ENCODE measurements around the gene ENO1.

ENO1 gene

DNA sequence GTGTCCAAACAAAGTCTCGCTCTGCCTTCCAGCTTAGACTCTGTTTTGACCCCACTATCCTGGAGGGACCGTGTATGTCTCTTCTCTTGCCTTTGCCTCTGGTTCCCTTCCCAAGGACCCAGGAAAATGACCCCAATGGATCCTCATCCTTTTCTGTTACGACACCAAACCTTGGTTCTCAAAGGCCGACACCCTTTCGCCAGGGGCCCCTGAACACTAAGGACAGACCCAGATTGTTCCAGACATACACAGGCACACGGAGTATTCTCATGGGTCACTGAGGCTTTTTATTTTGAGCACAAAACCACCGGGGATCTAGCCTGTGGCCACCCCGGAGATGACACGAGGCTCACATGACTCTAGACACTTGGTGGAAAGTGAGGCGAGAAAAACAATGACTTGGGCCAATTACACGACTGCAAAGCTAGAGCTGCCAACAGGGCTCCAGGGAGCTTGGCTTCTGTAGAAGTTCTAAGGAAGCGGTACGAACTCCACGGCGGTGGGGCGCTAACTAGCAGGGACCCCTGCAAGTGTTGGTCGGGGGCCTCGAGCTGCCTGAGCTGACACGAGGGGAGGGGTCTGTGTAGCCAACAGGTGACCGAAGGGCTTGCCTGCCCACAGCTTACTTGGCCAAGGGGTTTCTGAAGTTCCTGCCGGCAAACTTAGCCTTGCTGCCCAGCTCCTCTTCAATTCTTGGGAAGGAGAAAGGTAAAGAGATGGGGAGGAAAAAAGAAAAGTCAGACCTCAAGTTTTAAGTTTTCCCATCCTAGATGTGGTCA lies 17.6 kb downstream of the ENO1 start:
- no peak overlapping the region for H3K4me3 ChIP-seq (ENCODE audit: low read depth, low read length)
- TF ChIP-seq, protein P1, sequence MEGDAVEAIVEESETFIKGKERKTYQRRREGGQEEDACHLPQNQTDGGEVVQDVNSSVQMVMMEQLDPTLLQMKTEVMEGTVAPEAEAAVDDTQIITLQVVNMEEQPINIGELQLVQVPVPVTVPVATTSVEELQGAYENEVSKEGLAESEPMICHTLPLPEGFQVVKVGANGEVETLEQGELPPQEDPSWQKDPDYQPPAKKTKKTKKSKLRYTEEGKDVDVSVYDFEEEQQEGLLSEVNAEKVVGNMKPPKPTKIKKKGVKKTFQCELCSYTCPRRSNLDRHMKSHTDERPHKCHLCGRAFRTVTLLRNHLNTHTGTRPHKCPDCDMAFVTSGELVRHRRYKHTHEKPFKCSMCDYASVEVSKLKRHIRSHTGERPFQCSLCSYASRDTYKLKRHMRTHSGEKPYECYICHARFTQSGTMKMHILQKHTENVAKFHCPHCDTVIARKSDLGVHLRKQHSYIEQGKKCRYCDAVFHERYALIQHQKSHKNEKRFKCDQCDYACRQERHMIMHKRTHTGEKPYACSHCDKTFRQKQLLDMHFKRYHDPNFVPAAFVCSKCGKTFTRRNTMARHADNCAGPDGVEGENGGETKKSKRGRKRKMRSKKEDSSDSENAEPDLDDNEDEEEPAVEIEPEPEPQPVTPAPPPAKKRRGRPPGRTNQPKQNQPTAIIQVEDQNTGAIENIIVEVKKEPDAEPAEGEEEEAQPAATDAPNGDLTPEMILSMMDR (IDR thresholded peaks at IDR 0.05; ENCODE audit: low read depth, low read length), result no peak

GRCh38 chr1:8858888-8859706 lies 19.4 kb downstream of the ENO1 start:
- no peak overlapping the region for H3K4me3 ChIP-seq (ENCODE audit: low read depth, low read length)
- TF ChIP-seq, protein P1 (IDR thresholded peaks at IDR 0.05; ENCODE audit: low read depth, low read length), result peak; percentile 50

GRCh38 chr1:8858112-8858668 lies 20.3 kb downstream of the ENO1 start:
- no peak overlapping the region for H3K4me3 ChIP-seq (ENCODE audit: low read depth, low read length)

DNA sequence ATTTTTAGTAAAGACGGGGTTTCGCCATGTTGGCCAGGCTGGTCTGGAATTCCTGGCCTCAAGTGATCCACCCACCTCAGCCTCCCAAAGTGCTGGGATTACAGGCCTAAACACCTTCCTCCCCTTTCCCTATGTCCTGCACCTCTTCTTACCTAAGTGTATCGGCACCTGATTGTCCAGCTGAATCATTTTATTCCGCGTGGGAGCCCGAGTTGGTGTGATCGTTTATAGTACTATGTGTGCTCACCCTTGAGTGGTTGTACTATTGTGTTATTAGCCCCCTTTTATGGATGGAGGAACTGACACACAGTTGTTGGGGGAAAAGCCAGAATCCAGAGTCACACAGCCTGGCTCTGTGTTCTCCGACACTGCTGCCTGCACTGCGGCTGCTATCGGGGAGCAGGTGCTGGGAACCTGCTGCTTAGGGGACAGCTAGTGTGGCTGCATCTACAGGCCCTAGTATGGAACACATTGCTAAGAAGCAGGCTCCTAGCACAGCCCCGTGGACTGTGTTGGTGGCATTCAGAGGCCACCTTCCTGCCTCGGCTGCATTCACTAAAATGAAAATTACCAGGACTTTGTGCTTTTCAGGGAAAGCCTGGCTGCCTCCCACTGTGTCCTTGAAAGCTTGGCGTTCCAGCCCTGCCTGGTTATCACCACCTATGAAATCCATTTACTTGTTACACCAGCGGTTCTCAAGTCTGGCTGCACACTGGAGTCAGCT lies 21.6 kb downstream of the ENO1 start:
- no peak overlapping the region for H3K4me3 ChIP-seq (ENCODE audit: low read depth, low read length)
- TF ChIP-seq, protein P1 (IDR thresholded peaks at IDR 0.05; ENCODE audit: low read depth, low read length), result no peak

More at GRCh38 chr1:8858112-8858668, 20.3 kb downstream of the ENO1 start:
- TF ChIP-seq, protein P1 (IDR thresholded peaks at IDR 0.05; ENCODE audit: low read depth, low read length), result no peak

DNA sequence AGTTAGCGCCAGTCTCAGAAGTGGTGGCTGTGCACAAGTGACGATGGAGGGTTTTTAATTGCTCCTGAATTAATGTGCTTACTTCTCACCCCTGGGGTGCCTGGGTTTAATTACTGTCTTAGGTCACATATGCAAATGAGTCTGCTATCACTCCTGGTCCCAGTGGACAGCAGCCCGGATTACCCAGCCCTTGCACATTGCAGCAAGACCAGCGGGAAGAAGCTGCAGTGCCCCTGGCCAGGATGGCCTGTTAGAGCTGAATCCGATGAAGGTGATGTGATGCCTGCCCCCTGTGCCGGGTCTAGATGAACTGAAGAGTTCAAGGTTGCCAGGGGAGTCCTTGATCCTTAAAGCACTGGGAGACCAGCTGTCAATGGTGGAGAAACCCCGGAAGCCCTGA lies 24.2 kb downstream of the ENO1 start:
- TF ChIP-seq, protein P1 (IDR thresholded peaks at IDR 0.05; ENCODE audit: low read depth, low read length), result no peak
- H3K4me3 ChIP-seq (ENCODE audit: low read depth, low read length), result no peak overlapping the region

DNA sequence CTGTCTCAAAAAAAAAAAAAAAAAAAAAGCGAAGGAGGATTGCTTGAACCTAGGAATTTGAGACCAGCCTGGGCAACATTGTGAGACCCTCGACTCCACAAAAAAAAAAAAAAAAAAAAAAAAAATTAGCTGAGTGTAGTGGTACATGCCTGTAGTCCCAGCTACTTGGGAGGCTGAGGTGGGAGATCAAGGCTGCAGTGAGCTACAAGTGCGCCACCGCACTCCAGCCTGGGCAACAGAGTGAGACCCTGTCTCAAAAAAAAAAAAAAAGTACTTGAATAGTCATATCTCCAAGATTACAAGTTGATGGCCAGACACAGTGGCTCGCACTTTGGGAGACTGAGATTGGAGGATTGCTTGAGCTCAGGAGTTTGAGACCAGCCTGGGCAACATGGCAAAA lies 27.4 kb downstream of the ENO1 start:
- TF ChIP-seq, protein P1 (IDR thresholded peaks at IDR 0.05; ENCODE audit: low read depth, low read length), result no peak
- H3K4me3 ChIP-seq (ENCODE audit: low read depth, low read length), result no peak overlapping the region

Measured in WI38 (cell line).